PFSK-1 (cell line): Measurements from ENCODE around the gene AFTPH.

ENCODE experiments used
- FOXP2 ChIP-seq: optimal IDR thresholded peaks from 2 replicates; pipeline ENCODE3; 2011; ENCODE audit warnings: borderline replicate concordance, control low read depth, inconsistent platforms; ENCODE audit not compliant: insufficient read depth; ENCODE audit errors: extremely low read length, extremely low read depth
- POLR2AphosphoS5 ChIP-seq: IDR thresholded peaks from 2 replicates; pipeline ENCODE4 v1.6.1; 2012; ENCODE audit warnings: low read depth, mild to moderate bottlenecking, control low read depth, low read length, moderate library complexity
- SIN3A ChIP-seq: IDR thresholded peaks from 2 replicates; pipeline ENCODE4 v1.6.1; 2012; ENCODE audit warnings: mild to moderate bottlenecking, low read length, moderate library complexity, borderline replicate concordance; ENCODE audit not compliant: insufficient read depth
- TAF1 ChIP-seq: IDR thresholded peaks from 2 replicates; pipeline ENCODE4 v1.6.1; 2012; ENCODE audit warnings: low read length, control low read depth, borderline replicate concordance; ENCODE audit not compliant: insufficient read depth
- TF ChIP-seq, protein P1 (sequence below), 2 experiments: IDR thresholded peaks; 2 replicates each; pipeline versions ENCODE4 v1.6.1 to v1.8.0; 2011 to 2012; ENCODE audit warnings: low read depth in 2 of 2, low read length in 2 of 2, control low read depth in 1 of 2, inconsistent platforms in 1 of 2, mild to moderate bottlenecking in 1 of 2, moderate library complexity in 1 of 2; ENCODE audit not compliant: insufficient read depth in 1 of 2

The AFTPH gene

DNA sequence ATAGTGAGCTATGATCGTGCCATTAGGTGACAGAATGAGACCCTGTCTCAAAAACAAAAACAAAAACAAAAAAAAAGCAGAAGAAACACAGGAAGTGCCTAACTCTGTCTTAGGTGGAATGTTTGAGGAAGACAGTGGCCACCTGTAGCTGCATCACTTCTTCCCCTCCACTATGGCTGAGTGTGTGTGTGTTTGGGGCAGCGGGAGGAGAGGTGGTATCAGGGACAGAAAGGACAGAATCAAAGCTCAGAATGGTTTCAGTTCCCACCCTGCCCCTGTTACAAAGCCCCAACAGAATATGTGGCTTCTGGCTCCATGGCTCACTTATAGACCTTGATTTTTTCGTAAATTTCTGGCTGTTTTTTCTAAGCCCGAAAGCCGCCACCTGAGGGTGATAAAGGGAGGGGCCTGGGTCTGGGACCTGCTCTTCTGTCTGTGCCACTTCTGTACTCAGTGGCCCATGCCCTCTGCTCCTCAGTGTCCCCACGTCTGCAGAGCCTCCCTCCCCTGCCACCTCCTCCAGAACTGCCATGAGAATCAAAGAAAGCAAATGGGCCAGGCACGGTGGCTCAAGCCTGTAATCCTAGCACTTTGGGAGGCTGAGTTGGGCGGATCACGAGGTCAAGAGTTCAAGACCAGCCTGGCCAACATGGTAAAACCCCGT lies 102.2 kb downstream of the AFTPH start:
- no peak for TF ChIP-seq TAF1
- TF ChIP-seq POLR2AphosphoS5: no peak
- no peak for TF ChIP-seq SIN3A
- TF ChIP-seq, protein P1, sequence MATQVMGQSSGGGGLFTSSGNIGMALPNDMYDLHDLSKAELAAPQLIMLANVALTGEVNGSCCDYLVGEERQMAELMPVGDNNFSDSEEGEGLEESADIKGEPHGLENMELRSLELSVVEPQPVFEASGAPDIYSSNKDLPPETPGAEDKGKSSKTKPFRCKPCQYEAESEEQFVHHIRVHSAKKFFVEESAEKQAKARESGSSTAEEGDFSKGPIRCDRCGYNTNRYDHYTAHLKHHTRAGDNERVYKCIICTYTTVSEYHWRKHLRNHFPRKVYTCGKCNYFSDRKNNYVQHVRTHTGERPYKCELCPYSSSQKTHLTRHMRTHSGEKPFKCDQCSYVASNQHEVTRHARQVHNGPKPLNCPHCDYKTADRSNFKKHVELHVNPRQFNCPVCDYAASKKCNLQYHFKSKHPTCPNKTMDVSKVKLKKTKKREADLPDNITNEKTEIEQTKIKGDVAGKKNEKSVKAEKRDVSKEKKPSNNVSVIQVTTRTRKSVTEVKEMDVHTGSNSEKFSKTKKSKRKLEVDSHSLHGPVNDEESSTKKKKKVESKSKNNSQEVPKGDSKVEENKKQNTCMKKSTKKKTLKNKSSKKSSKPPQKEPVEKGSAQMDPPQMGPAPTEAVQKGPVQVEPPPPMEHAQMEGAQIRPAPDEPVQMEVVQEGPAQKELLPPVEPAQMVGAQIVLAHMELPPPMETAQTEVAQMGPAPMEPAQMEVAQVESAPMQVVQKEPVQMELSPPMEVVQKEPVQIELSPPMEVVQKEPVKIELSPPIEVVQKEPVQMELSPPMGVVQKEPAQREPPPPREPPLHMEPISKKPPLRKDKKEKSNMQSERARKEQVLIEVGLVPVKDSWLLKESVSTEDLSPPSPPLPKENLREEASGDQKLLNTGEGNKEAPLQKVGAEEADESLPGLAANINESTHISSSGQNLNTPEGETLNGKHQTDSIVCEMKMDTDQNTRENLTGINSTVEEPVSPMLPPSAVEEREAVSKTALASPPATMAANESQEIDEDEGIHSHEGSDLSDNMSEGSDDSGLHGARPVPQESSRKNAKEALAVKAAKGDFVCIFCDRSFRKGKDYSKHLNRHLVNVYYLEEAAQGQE (IDR thresholded peaks at IDR 0.05; ENCODE audit: insufficient read depth in 1 of 2, low read depth in 2 of 2, low read length in 2 of 2): no peak
- TF ChIP-seq FOXP2: no peak

DNA sequence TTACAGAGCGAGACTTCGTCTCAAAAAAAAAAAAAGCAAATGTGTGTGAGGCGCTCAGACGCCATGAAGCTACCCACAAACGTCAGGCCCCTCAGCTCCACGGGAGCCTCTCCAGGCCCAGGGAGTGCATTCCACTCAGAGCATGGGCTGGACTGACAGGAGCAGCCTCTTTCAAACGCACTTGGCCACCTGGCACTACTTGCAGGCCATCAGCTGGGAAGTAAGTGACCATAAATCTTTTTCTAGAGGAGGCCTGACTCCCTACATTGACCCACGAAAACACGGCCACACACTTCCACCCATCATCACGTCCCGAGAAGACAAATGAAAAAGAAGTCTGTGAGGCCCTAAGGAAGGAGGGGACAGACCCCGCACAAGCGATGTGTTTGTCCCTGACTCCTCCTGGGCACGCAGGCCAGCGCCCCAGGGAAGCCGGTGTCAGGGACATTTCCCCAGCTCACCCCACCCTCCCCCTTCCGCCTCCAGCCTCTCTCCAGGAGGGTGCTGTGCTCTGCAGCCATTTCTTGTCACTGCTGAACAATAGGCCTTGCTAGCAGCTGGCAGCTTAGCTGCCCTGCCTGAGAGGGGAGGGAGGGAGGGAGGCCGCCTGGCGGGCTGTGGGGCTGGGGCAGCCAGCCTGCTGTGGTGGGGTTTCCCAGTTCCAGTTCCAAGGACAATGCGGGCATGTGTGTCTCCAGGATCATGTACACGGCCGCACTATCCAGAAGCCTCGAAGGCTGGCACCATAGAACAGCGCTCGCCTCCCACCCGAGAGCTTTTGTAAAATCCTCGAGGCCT lies 103.0 kb downstream of the AFTPH start:
- no peak for TF ChIP-seq FOXP2
- TF ChIP-seq TAF1: no peak

DNA sequence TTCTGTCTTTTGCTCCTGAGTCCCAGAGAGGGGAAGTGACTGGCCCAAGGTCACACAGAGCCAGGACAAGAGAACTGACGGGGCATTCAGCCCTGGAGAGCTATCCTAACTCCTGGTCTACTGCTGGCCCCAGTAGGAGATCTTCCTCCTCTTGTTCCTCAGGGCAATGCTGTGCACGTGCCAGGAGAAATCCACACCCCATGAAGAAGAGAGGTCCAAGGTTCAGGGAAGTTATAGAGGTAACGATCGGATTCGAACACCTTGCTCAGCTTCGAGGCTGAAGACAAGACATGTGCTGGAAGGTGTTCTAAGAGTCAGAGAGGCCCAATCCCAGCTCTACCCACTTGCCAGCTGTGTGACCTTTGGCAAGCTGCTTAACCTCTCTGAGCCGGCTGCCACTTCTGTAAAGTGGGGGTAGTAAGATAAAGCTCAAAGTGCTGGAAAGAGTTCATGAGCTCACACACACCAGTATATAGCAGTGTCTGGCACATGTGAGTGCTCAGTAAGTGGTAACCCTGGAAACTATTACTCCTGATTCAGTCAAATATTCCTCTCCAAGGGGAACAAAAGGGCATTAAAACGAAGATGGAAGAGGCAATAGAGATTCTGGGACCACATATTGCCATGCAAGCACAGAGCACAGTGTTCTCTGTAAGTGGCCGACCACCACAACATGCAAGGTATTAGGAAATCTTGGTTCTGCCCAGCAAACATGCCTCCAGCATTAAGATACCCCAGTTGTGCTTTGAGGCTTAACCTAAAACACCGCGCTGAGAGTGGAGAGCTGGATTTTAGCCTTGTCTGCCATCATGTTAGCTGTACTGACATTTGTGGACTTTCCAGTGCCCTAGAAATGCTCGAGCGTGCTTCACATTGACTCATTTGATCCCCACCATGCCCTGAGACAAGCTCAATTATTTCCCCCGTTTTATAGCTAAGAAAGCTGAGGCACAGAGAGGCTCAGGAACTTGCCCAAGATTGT lies 104.0 kb downstream of the AFTPH start:
- no peak for TF ChIP-seq POLR2AphosphoS5

DNA sequence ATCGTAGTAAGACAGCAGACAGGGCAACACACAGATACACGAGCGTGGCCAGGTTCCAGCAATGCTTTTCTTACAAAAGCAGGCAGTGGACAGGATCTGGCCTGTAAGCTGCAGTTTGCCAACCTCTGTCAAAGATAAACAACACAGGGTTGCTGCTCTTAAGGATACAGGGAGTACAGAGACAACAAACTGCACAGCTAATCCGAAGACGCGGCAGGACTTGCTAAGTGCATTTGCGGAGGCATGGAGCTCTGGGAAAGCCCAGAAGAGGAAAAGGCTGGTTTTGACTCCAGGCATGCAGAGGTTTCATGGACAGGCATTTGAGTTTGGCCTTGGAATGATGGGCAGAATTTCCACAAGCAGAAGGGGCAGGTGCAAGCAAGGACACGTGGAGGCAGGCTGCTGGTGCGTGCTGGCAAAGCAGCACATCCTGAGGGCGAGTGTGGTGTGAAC lies 105.2 kb downstream of the AFTPH start:
- TF ChIP-seq, protein P1 (IDR thresholded peaks at IDR 0.05; ENCODE audit: insufficient read depth in 1 of 2, low read depth in 2 of 2, low read length in 2 of 2): no peak
- no peak for TF ChIP-seq POLR2AphosphoS5
- TF ChIP-seq FOXP2: no peak
- no peak for TF ChIP-seq SIN3A
- TF ChIP-seq TAF1: no peak

DNA sequence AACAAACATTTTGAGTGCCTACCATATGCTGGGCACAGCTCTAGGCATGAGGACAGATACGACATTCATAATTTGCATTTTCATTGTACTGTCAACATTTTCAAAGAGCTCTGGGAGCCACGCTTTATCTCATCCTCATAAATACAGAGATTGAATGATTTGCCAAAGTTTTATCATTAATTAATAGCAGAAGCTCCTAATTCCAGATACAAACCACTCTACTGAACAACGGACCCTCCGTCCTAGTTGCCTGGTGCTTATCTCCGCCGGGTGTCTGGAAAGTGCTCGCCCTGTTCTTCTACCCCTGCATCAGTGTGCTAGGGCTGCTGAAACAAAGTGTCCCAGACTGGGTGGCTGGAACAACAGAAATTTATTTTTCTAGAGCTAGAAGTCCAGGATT lies 105.7 kb downstream of the AFTPH start:
- TF ChIP-seq FOXP2 (no peak), SIN3A (no peak), TAF1 (no peak), POLR2AphosphoS5 (no peak)
- TF ChIP-seq, protein P1 (IDR thresholded peaks at IDR 0.05; ENCODE audit: insufficient read depth in 1 of 2, low read depth in 2 of 2, low read length in 2 of 2): no peak
